HepG2 (cell line): ENCODE data around the gene GSPT1. TPM values are rescaled to one million over a fixed set of nuclear protein-coding genes. Genes with fewer than 3 reads are reported as not detected.

Source experiments
- FOXA1 ChIP-seq, 2 experiments: fragments of 450-650 bp in 1 of 2; sonication (generic) in 1 of 2; formaldehyde crosslinking in 1 of 2; IDR thresholded peaks; 2 replicates each; pipeline versions ENCODE4 v1.4.0 to v1.6.1; 2016 to 2020; ENCODE audit warnings: missing genetic modification reagents in 1 of 2
- GABPA ChIP-seq, 2 experiments: IDR thresholded peaks; 2 replicates each; pipeline ENCODE4 v1.6.1; 2011 to 2016; ENCODE audit warnings: low read depth in 2 of 2, low read length in 1 of 2, missing biosample characterization in 1 of 2, missing genetic modification characterization in 1 of 2
- HIVEP1 ChIP-seq: sonication (generic); formaldehyde crosslinking; IDR thresholded peaks from 2 replicates; pipeline ENCODE4 v1.4.0; 2020; ENCODE audit warnings: mild to moderate bottlenecking, missing genetic modification reagents
- IRF1 ChIP-seq: sonication (generic); formaldehyde crosslinking; IDR thresholded peaks from 2 replicates; pipeline ENCODE4 v1.4.0; 2020; ENCODE audit warnings: low read depth, mild to moderate bottlenecking, missing genetic modification reagents
- PPARG ChIP-seq: conservative IDR thresholded peaks from 2 replicates; pipeline ENCODE4 v1.6.1; 2016; ENCODE audit warnings: missing biosample characterization, missing genetic modification reagents
- REST ChIP-seq, 2 experiments: IDR thresholded peaks; 2 replicates each; pipeline ENCODE4 v1.6.1; 2011 to 2012; ENCODE audit warnings: low read length in 2 of 2, borderline replicate concordance in 1 of 2, low read depth in 1 of 2, mild to moderate bottlenecking in 1 of 2, moderate library complexity in 1 of 2
- SCMH1 ChIP-seq: sonication (generic); formaldehyde crosslinking; IDR thresholded peaks from 2 replicates; pipeline ENCODE4 v1.9.0; 2021; ENCODE audit warnings: missing genetic modification reagents, mild to moderate bottlenecking, borderline replicate concordance
- SIX1 ChIP-seq: sonication (generic); formaldehyde crosslinking; IDR thresholded peaks from 2 replicates; pipeline ENCODE4 v1.4.0; 2020; ENCODE audit warnings: missing genetic modification reagents, borderline replicate concordance
- ZNF17 ChIP-seq: sonication (generic); formaldehyde crosslinking; IDR thresholded peaks from 2 replicates; pipeline ENCODE4 v1.5.0; 2020; ENCODE audit warnings: mild to moderate bottlenecking, missing genetic modification reagents
- ZNF343 ChIP-seq: sonication (generic); formaldehyde crosslinking; IDR thresholded peaks from 2 replicates; pipeline ENCODE4 v1.4.0; 2020; ENCODE audit warnings: mild to moderate bottlenecking, missing genetic modification reagents
- ZNF792 ChIP-seq: IDR thresholded peaks from 2 replicates; pipeline ENCODE4 v1.6.1; 2016
- polyA plus RNA-seq, 8 experiments: library from polyadenylated mRNA; depleted of rRNA in 3 of 8; stranded (reverse) in 7 of 8; unstranded in 1 of 8; fragments of >200 nt; fragmentation: Illumina TruSeq in 4 of 8; extraction: Trizol in 4 of 8; gene quantifications; 2 replicates each; pipeline versions ENCODE4 v1.2.1 to v1.2.3, GENCODE V29; 2011 to 2016; ENCODE audit warnings: low read depth in 4 of 8, missing spikeins in 1 of 8, mixed read lengths in 1 of 8; ENCODE audit not compliant: insufficient read depth in 1 of 8
- total RNA-seq, 5 experiments: library from RNA; depleted of rRNA; stranded (reverse); fragments of >200 nt; fragmentation: Illumina TruSeq; extraction: Trizol; gene quantifications; 2 replicates each; pipeline ENCODE4 v1.2.3, GENCODE V29; 2016; ENCODE audit warnings: low read depth in 1 of 5
- TF ChIP-seq, protein P1 (sequence below): sonication (generic); formaldehyde crosslinking; IDR thresholded peaks from 2 replicates; pipeline ENCODE4 v1.4.0; 2020; ENCODE audit warnings: missing genetic modification reagents, borderline replicate concordance
- TF ChIP-seq, protein P2 (sequence below): sonication (generic); formaldehyde crosslinking; IDR thresholded peaks from 2 replicates; pipeline ENCODE4 v1.4.0; 2020; ENCODE audit warnings: missing genetic modification reagents

The GSPT1 gene
- total and polyA plus RNA-seq, 2 of the 13 experiments (the other 11 are each of a cell fraction or from before 2014, with no cell fraction given), result 120 to 316 TPM

DNA sequence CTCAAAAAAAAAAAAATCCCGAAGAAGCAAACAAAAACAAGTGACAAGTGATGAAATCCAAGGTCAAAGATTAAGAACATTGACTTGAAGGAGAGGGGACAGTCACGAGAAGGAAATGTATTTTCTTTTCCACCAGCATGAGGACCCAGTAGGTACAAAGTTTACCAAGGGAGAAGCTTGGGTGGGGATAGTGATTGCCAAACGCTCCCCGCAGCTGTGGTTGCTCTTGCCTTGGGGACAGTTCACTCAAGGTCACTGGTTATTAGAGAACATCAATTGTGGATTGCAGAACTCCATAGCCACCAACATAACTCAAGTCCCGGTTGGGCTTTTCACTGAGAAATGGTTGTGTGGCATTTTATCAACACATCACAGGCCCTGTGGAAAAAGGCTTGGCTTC is 91.4 kb downstream of the GSPT1 start (continued):
- TF ChIP-seq IRF1 (CRISPR knock-in tag), result no peak
- peak; percentile 53; the same call in 1 of the 2 replicates for TF ChIP-seq ZNF792 (CRISPR knock-in tag)
- TF ChIP-seq, protein P1, sequence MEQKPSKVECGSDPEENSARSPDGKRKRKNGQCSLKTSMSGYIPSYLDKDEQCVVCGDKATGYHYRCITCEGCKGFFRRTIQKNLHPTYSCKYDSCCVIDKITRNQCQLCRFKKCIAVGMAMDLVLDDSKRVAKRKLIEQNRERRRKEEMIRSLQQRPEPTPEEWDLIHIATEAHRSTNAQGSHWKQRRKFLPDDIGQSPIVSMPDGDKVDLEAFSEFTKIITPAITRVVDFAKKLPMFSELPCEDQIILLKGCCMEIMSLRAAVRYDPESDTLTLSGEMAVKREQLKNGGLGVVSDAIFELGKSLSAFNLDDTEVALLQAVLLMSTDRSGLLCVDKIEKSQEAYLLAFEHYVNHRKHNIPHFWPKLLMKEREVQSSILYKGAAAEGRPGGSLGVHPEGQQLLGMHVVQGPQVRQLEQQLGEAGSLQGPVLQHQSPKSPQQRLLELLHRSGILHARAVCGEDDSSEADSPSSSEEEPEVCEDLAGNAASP, result peak; percentile 98
- TF ChIP-seq REST (IDR thresholded peaks at IDR 0.05; ENCODE audit: borderline replicate concordance in 1 of 2, low read depth in 1 of 2, low read length in 2 of 2), result no peak
- TF ChIP-seq SCMH1 (CRISPR knock-in tag), result no peak
- TF ChIP-seq SIX1, result no peak
- TF ChIP-seq, protein P2, sequence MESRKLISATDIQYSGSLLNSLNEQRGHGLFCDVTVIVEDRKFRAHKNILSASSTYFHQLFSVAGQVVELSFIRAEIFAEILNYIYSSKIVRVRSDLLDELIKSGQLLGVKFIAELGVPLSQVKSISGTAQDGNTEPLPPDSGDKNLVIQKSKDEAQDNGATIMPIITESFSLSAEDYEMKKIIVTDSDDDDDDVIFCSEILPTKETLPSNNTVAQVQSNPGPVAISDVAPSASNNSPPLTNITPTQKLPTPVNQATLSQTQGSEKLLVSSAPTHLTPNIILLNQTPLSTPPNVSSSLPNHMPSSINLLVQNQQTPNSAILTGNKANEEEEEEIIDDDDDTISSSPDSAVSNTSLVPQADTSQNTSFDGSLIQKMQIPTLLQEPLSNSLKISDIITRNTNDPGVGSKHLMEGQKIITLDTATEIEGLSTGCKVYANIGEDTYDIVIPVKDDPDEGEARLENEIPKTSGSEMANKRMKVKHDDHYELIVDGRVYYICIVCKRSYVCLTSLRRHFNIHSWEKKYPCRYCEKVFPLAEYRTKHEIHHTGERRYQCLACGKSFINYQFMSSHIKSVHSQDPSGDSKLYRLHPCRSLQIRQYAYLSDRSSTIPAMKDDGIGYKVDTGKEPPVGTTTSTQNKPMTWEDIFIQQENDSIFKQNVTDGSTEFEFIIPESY (CRISPR knock-in tag), result no peak; the same call in 1 of the 2 replicates
- TF ChIP-seq ZNF343 (CRISPR knock-in tag), result no peak
- 0 out of 2 replicates have a peak, but pooled peaks have one; percentile 19 for TF ChIP-seq PPARG (CRISPR knock-in tag)
- TF ChIP-seq HIVEP1 (CRISPR knock-in tag), result no peak
- TF ChIP-seq GABPA (IDR thresholded peaks at IDR 0.05; ENCODE audit: low read depth, low read length), result no peak
- TF ChIP-seq GABPA (CRISPR knock-in tag; IDR thresholded peaks at IDR 0.05; ENCODE audit: low read depth), result no peak
- TF ChIP-seq FOXA1 (IDR thresholded peaks at IDR 0.05), result no peak
- TF ChIP-seq FOXA1 (CRISPR knock-in tag; IDR thresholded peaks at IDR 0.05), result 0 out of 2 replicates have a peak, but pooled peaks have one; percentile 39
- no peak for TF ChIP-seq ZNF17
